Calu3 (cell line): ENCODE data around the gene STON1. TPM values are rescaled to one million over a fixed set of nuclear protein-coding genes. Genes with fewer than 3 reads are reported as not detected.

ENCODE experiments used
- Bru-seq: library from RNA; stranded (reverse); fragments of 400-500 nt; gene quantifications from one replicate; lab custom pipeline; 2021; lab: Mats Ljungman, UMichigan
- BruChase-seq, 2 experiments: library from RNA; stranded (reverse); fragments of 400-500 nt; gene quantifications; one replicate each; lab custom pipeline; 2021; lab: Mats Ljungman, UMichigan
- BruUV-seq: library from RNA; stranded (reverse); fragments of 400-500 nt; replicated peaks from 2 replicates; lab custom pipeline; 2021; lab: Mats Ljungman, UMichigan
- CTCF ChIA-PET: fragments of 300-600 bp; sonication (Branson Sonifier 250); formaldehyde crosslinking; loops from one replicate; lab custom pipeline; 2022; ENCODE audit warnings: antibody characterized with exemption; lab: Charles Lee
- DNase-seq: peaks from one replicate; pipeline ENCODE4 v3.0.0; 2022
- H3K27ac Mint-ChIP-seq: one replicate; pipeline ENCODE4 v1.8.0; 2022; ENCODE audit warnings: mixed read lengths; ENCODE audit not compliant: unreplicated experiment
- H3K27me3 Mint-ChIP-seq: one replicate; pipeline ENCODE4 v1.8.0; 2022; ENCODE audit warnings: mixed read lengths; ENCODE audit not compliant: unreplicated experiment
- H3K36me3 Mint-ChIP-seq: one replicate; pipeline ENCODE4 v1.8.0; 2022; ENCODE audit warnings: mild to moderate bottlenecking, moderate library complexity, mixed read lengths; ENCODE audit not compliant: insufficient read depth, unreplicated experiment
- H3K4me1 Mint-ChIP-seq: one replicate; pipeline ENCODE4 v1.8.0; 2022; ENCODE audit warnings: mild to moderate bottlenecking, low read depth, mixed read lengths; ENCODE audit not compliant: unreplicated experiment
- H3K4me3 Mint-ChIP-seq: one replicate; pipeline ENCODE4 v1.8.0; 2022; ENCODE audit warnings: mild to moderate bottlenecking, low read depth, moderate library complexity, mixed read lengths; ENCODE audit not compliant: unreplicated experiment
- H3K9me3 Mint-ChIP-seq: one replicate; pipeline ENCODE4 v1.8.0; 2022; ENCODE audit warnings: low read depth, mixed read lengths; ENCODE audit not compliant: unreplicated experiment
- intact Hi-C: fragments of 100-400 bp; cut with micrococcal nuclease; formaldehyde crosslinking; loops from one replicate; pipeline ENCODE4 v1.10.0; 2022; ENCODE audit not compliant: unreplicated experiment
- long read RNA-seq: library from polyadenylated mRNA; stranded (forward); transcript quantifications from one replicate; pipeline ENCODE4 v2.0.0, GENCODE V29; 2022
- total RNA-seq: library from RNA; stranded (reverse); gene quantifications from 2 replicates; pipeline ENCODE4 v1.2.3, GENCODE V29; 2022
- TF ChIP-seq, protein P1 (sequence below): fragments of 200-600 bp; IDR thresholded peaks from one replicate; pipeline ENCODE4 v1.8.0; 2022; ENCODE audit warnings: antibody characterized with exemption; ENCODE audit not compliant: unreplicated experiment

Gene STON1, protein sequence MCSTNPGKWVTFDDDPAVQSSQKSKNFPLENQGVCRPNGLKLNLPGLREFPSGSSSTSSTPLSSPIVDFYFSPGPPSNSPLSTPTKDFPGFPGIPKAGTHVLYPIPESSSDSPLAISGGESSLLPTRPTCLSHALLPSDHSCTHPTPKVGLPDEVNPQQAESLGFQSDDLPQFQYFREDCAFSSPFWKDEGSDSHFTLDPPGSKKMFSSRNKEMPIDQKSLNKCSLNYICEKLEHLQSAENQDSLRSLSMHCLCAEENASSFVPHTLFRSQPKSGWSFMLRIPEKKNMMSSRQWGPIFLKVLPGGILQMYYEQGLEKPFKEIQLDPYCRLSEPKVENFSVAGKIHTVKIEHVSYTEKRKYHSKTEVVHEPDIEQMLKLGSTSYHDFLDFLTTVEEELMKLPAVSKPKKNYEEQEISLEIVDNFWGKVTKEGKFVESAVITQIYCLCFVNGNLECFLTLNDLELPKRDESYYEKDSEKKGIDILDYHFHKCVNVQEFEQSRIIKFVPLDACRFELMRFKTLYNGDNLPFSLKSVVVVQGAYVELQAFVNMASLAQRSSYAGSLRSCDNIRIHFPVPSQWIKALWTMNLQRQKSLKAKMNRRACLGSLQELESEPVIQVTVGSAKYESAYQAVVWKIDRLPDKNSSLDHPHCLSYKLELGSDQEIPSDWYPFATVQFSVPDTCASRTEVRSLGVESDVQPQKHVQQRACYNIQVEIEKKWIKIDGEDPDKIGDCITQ
- total RNA-seq (0.86 and 1.3 TPM in 2 replicates), Bru-seq, nascent RNA (percentile 33 among the genes with signal in this experiment), BruChase-seq, experiment 1, labeled RNA remaining after a 6-hour chase (percentile 47 among the genes with signal in this experiment), BruChase-seq, experiment 2, labeled RNA remaining after a 2-hour chase (percentile 47 among the genes with signal in this experiment)
- long read RNA-seq, result 0 reads

DNA sequence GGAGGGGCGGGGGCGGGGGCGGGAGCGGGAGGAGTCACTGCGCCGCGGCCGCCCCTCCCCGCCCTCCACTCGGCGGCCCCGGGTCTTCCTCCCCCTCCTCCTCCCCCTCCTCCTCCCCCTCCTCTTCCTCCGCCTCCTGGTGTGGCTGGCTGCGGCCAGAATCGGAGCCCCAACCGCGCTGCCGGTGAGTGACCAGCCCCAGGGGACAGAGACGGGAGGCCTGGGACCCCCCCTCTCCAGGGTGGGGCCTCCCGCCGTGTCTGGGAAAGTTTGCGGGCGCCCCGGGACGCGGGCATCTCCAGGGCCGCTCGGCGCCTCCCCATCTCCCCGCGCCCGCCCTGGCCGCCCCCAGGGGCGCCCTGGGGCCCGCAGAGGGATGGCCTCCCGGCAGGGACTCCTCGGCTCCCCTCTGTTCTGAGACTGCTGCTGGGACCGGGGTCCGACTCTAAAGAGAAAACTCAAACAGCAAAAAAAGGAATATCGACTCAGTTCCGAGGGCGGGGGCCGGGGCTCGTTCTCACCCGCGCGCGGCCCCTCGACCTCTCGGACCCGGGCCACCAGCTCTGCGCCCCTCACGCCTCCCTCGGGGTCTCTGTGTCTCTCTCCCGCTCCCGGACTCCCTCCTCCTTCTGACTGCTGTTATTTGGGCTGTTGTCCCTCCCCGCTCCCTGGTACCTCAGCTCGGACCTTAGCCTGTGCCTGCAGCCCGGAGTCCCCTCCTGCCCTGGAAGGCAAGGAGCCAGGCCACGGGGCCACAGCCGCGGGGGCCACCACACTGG is at the start of gene STON1:
STON1 (plus strand) TSS at position 122 of the 779 bp plus-strand sequence. CDS start 50,480 bp downstream, outside the sequence.
- Mint-ChIP-seq H3K9me3 (no peaks in the 10 kb centered on the region), H3K4me3 (peak within 1 kb of the TSS; percentile 79), H3K27ac (no peak within 1 kb of the TSS), H3K4me1 (no peaks in the 10 kb centered on the region), H3K36me3 (peaks cover 15% of the 10 kb centered on the region), H3K27me3 (no peaks in the 10 kb centered on the region)
- DNase-seq, result peak; percentile 10
- BruUV-seq, result no TSS peak
- CTCF ChIA-PET, result no interaction called here
- TF ChIP-seq, protein P1, sequence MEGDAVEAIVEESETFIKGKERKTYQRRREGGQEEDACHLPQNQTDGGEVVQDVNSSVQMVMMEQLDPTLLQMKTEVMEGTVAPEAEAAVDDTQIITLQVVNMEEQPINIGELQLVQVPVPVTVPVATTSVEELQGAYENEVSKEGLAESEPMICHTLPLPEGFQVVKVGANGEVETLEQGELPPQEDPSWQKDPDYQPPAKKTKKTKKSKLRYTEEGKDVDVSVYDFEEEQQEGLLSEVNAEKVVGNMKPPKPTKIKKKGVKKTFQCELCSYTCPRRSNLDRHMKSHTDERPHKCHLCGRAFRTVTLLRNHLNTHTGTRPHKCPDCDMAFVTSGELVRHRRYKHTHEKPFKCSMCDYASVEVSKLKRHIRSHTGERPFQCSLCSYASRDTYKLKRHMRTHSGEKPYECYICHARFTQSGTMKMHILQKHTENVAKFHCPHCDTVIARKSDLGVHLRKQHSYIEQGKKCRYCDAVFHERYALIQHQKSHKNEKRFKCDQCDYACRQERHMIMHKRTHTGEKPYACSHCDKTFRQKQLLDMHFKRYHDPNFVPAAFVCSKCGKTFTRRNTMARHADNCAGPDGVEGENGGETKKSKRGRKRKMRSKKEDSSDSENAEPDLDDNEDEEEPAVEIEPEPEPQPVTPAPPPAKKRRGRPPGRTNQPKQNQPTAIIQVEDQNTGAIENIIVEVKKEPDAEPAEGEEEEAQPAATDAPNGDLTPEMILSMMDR, result no peak
- intact Hi-C loops, result no loop called here

DNA sequence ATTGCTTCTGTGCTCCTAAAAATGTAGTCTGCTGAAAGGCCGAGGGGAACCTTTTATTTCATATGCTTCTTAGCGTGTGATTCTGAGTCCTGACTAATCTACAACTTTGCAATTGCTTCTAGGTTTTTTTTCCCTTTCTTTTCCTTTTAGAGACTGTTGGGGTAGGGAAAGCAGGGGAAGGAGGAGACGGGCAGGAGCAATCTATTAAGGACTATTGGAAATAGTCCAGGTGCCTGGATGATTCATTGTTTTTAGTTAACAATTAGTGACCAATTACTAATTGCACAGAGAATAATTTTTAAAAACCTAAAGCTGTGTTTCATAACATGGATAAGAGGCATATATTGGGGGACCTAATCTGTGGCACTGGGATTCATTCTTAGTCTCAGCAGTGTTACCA is 49.4 kb upstream of the STON1 start:
- Mint-ChIP-seq H3K9me3 (no peaks in the 10 kb centered on the region), H3K27ac (no peak overlapping the region), H3K27me3 (no peaks in the 10 kb centered on the region), H3K4me3 (no peak overlapping the region), H3K36me3 (peaks cover 16% of the 10 kb centered on the region), H3K4me1 (peaks cover 12% of the 10 kb centered on the region)
- no TSS peak for BruUV-seq
- TF ChIP-seq, protein P1, result no peak
- intact Hi-C loops, result no loop called here
- no peak for DNase-seq
- CTCF ChIA-PET, result no interaction called here

DNA sequence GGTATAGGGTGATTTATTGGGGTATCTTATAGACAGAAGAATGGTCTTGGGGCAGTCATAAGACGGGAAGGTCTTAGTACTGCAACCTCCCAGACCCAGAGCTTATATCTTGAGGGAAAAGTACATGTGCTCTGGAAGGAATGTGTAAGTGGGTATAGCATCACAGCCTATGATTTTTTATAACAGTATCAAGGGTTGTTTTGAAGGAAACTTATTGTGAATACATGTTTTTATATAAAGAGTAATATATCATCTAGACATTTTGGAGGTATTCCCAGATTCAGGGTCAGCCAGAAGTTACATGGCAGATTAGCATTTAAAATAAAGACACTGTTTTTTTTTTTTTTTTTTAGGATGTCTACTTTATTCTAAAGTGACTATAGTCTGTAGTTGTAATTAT is 47.6 kb upstream of the STON1 start:
- no peaks in the 10 kb centered on the region for H3K27me3 Mint-ChIP-seq
- intact Hi-C loops, result no loop called here
- H3K36me3 Mint-ChIP-seq, result peaks cover 16% of the 10 kb centered on the region
- CTCF ChIA-PET, result no interaction called here
- DNase-seq, result no peak
- H3K4me3 Mint-ChIP-seq, result no peak overlapping the region
- peaks cover 12% of the 10 kb centered on the region for H3K4me1 Mint-ChIP-seq
- TF ChIP-seq, protein P1, result no peak
- no TSS peak for BruUV-seq
- H3K27ac Mint-ChIP-seq, result no peak overlapping the region
- no peaks in the 10 kb centered on the region for H3K9me3 Mint-ChIP-seq

DNA sequence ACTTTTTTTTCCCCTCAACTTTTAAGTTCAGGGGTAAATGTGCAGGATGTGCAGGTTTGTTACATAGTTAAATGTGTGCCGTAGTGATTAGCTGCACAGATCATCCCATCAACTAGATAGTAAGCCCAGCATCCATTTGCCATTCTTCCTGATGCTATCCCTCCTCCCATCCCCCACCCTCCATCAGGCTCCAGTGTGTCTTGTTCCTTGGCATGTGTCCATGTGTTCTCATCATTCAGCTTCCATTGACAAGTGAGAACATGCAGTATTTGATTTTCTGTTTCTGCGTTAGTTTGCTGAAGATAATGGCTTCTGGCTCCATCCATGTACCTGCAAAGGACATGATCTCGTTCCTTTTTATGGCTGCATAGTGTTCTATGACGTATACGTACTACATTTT is 47.2 kb upstream of the STON1 start:
- H3K9me3 Mint-ChIP-seq, result no peaks in the 10 kb centered on the region
- H3K4me1 Mint-ChIP-seq, result peaks cover 12% of the 10 kb centered on the region
- peaks cover 16% of the 10 kb centered on the region for H3K36me3 Mint-ChIP-seq
- no TSS peak for BruUV-seq
- TF ChIP-seq, protein P1, result no peak
- no peak overlapping the region for H3K4me3 Mint-ChIP-seq
- no peak overlapping the region for H3K27ac Mint-ChIP-seq
- H3K27me3 Mint-ChIP-seq, result no peaks in the 10 kb centered on the region
- no peak for DNase-seq
- CTCF ChIA-PET, result no interaction called here
- intact Hi-C loops, result no loop called here
